Vagina (tissue), 2 donors: ENCODE measurements around the gene PTN.

Experiments
- POLR2A ChIP-seq, 2 donors: fragments of 450-650 bp; IDR thresholded peaks; one replicate each; pipeline ENCODE4 v1.6.1; 2017; ENCODE audit warnings: antibody characterized with exemption in 2 of 2, mild to moderate bottlenecking in 2 of 2, moderate library complexity in 2 of 2
- POLR2AphosphoS5 ChIP-seq, 2 donors: sonication (generic); formaldehyde crosslinking; IDR thresholded peaks; one replicate each; pipeline ENCODE4 v1.9.0; 2017; ENCODE audit warnings: antibody characterized with exemption in 2 of 2, mild to moderate bottlenecking in 2 of 2, low read depth in 1 of 2; ENCODE audit not compliant: insufficient read depth in 1 of 2
- TF ChIP-seq, protein P1 (sequence below), 3 experiments: fragments of 450-650 bp in 2 of 3; fragments of 200-600 bp in 1 of 3; sonication (generic) in 1 of 3; IDR thresholded peaks; one replicate each; pipeline ENCODE4 v1.5.1; 2017 to 2019; ENCODE audit warnings: antibody characterized with exemption in 3 of 3, mild to moderate bottlenecking in 2 of 3, moderate library complexity in 2 of 3

DNA sequence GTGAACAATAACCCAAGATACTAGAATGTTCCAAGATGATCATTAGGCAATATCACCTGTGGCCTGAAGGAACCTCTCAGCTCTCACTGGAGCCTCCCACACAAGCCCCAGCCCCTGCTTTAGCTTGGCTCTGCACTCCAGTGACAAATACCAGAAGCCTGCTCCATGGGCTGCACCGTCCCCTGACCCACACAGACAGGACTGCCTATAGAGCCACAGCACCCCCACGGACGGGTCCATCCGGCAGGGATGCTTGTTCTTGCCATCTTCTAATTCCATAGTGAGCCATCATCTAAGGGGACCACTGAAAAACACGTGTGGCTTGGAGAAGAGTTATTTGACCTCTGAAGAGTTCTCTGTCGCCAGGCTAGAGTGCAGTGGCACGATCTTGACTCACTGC, 100.9 kb downstream of the PTN start:
- TF ChIP-seq POLR2A (IDR thresholded peaks at IDR 0.05) (no peak), POLR2AphosphoS5 (IDR thresholded peaks at IDR 0.05; ENCODE audit: insufficient read depth in 1 of 2, low read depth in 1 of 2) (no peak)
- TF ChIP-seq, protein P1, sequence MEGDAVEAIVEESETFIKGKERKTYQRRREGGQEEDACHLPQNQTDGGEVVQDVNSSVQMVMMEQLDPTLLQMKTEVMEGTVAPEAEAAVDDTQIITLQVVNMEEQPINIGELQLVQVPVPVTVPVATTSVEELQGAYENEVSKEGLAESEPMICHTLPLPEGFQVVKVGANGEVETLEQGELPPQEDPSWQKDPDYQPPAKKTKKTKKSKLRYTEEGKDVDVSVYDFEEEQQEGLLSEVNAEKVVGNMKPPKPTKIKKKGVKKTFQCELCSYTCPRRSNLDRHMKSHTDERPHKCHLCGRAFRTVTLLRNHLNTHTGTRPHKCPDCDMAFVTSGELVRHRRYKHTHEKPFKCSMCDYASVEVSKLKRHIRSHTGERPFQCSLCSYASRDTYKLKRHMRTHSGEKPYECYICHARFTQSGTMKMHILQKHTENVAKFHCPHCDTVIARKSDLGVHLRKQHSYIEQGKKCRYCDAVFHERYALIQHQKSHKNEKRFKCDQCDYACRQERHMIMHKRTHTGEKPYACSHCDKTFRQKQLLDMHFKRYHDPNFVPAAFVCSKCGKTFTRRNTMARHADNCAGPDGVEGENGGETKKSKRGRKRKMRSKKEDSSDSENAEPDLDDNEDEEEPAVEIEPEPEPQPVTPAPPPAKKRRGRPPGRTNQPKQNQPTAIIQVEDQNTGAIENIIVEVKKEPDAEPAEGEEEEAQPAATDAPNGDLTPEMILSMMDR (IDR thresholded peaks at IDR 0.05): no peak
